ENCODE data around the gene ADCY4. TPM values are rescaled to one million over a fixed set of nuclear protein-coding genes. Genes with fewer than 3 reads are reported as not detected.

ADCY4 gene
- total and polyA plus RNA-seq, 2 of the 13 experiments (the other 11 are each of a cell fraction or from before 2014, with no cell fraction given), result 0.03 TPM; not detected in 1

- ChIA-PET CTCF (ENCODE audit: low intra/inter-chr PET ratio, low total read pairs) (interaction anchor here (1.1 to 1.4 kb wide), 2 partner anchors 24 to 31 kb away, joined by 3 to 4 read pairs; partner anchors contain the start of gene TINF2), POLR2A (interaction anchor here (0.6 to 16.5 kb wide), 6 partner anchors 8 to 85 kb away, joined by 3 to 435 read pairs (median 3); partner anchors contain the start of gene TINF2)
- Histone ChIP-seq H3K9me3 (ENCODE audit: low read length) (no peaks in the 10 kb centered on the region), H4K20me1 (ENCODE audit: insufficient read depth, low read length) (no peaks in the 10 kb centered on the region), H3K4me2 (ENCODE audit: low read depth, low read length) (no peak overlapping the region), H3K4me1 (ENCODE audit: insufficient read depth, low read length) (peaks cover 22% of the 10 kb centered on the region), H3K27ac (ENCODE audit: extremely low read length, insufficient read depth, low read length) (no peak overlapping the region), H3K9ac (ENCODE audit: insufficient read depth, low read depth, low read length) (no peak overlapping the region), H3K27me3 (ENCODE audit: control insufficient read depth in 1 of 2, insufficient read depth in 2 of 2, low read length in 2 of 2) (no peaks in the 10 kb centered on the region; a peak in 1 of 5 replicates), H3K4me3 (replicated peaks in 1 of 3; ENCODE audit: insufficient read depth in 1 of 3, low read depth in 2 of 3, low read length in 3 of 3) (no peak overlapping the region), H2AFZ (ENCODE audit: low read length) (no peak overlapping the region), H3K36me3 (replicated peaks in 1 of 2; ENCODE audit: control insufficient read depth in 1 of 2, insufficient read depth in 2 of 2, low read length in 2 of 2) (peaks cover 0 to 2% of the 10 kb centered on the region in 2 experiments; a peak in 1 of 5 replicates), H3K79me2 (ENCODE audit: insufficient read depth, low read length) (peaks cover 7% of the 10 kb centered on the region)
- DNase-seq (ENCODE audit: low spot score) (no peak), FAIRE-seq (no peak), ATAC-seq (no peak)
- no TSS peak for BruUV-seq (replicated peaks)
- intact Hi-C loops (cut with micrococcal nuclease; ENCODE audit: unreplicated experiment) (no loop called here), in situ Hi-C loops (cut with HindIII; ENCODE audit: extremely low pct_ligation_motif_present, low pct_unique_long_range_greater_than_20kb) (no loop called here)
- 96% methylated on average over 3 of the region's 3 CpGs for WGBS (ENCODE audit: low lambda C conversion rate)
- TF ChIP-seq, protein P1, sequence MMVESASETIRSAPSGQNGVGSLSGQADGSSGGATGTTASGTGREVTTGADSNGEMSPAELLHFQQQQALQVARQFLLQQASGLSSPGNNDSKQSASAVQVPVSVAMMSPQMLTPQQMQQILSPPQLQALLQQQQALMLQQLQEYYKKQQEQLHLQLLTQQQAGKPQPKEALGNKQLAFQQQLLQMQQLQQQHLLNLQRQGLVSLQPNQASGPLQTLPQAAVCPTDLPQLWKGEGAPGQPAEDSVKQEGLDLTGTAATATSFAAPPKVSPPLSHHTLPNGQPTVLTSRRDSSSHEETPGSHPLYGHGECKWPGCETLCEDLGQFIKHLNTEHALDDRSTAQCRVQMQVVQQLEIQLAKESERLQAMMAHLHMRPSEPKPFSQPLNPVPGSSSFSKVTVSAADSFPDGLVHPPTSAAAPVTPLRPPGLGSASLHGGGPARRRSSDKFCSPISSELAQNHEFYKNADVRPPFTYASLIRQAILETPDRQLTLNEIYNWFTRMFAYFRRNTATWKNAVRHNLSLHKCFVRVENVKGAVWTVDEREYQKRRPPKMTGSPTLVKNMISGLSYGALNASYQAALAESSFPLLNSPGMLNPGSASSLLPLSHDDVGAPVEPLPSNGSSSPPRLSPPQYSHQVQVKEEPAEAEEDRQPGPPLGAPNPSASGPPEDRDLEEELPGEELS (CRISPR knock-in tag; IDR thresholded peaks at IDR 0.05), result no peak
- TF ChIP-seq ZBTB40 (IDR thresholded peaks at IDR 0.05), result no peak
- TF ChIP-seq ZBTB40 (CRISPR knock-in tag; IDR thresholded peaks at IDR 0.05), result no peak
- no peak for TF ChIP-seq ZNF75D (CRISPR knock-in tag; IDR thresholded peaks at IDR 0.05; ENCODE audit: borderline replicate concordance)
- TF ChIP-seq ZNF775 (CRISPR knock-in tag; IDR thresholded peaks at IDR 0.05; ENCODE audit: borderline replicate concordance), result no peak
- TF ChIP-seq, protein P2, sequence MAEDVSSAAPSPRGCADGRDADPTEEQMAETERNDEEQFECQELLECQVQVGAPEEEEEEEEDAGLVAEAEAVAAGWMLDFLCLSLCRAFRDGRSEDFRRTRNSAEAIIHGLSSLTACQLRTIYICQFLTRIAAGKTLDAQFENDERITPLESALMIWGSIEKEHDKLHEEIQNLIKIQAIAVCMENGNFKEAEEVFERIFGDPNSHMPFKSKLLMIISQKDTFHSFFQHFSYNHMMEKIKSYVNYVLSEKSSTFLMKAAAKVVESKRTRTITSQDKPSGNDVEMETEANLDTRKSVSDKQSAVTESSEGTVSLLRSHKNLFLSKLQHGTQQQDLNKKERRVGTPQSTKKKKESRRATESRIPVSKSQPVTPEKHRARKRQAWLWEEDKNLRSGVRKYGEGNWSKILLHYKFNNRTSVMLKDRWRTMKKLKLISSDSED (CRISPR knock-in tag; IDR thresholded peaks at IDR 0.05), result no peak
These were observed 60.7 kb downstream of the ADCY4 start for GRCh38 chr14:24274101-24274543.

Data from HepG2 (cell line).